ENCODE measurements around the gene CD99L2. TPM values are rescaled to one million over a fixed set of nuclear protein-coding genes. Genes with fewer than 3 reads are reported as not detected.
A peak's percentile ranks its signal among the peaks of the same experiment; 100 is the strongest.

CD99L2 gene
- total RNA-seq, 2 donors from 2014 or later: 11.6 to 17.6 TPM

DNA sequence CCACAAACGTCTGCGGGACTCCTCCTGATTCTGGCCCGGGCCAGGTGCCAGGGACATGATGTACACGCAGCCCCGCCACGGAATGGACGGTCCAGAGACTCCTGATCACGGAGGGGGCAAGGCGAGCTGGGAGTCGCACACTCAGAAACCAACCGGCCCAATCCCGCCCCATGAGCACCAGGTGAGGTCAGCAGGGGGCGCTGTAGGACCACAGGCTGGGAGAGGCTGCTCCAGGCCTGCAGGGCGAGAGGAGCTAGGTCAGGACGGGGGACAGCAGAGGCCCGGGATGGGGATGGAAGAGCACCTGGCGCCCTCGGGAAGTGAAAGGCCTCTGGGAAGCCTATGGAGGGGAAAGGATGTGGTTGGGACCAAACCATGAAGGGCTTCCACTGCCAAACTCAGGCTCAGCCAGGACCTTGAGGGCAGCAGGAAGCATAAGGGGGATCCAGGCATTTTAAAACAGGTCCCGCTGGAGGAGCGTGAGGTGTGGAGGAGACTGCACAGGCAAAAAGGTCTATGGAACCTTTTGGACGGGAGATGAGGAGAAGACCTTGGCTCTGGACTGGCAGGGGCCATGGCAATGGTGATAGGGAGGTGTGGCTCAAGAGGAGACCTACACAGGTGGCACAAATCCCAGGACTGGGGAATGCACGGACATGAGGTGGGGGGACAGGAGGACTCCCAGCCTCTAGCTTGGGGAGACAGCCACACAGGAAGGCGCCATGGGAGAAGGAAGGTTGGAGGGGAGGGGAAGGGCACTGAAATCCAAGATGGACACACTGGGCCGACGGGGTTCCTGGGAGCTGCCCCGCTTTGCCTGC, 126.1 kb downstream of the CD99L2 start:
- no peak overlapping the region for H3K27ac Mint-ChIP-seq
- ATAC-seq (replicated peaks): peak; percentile 72
- no peaks in the 10 kb centered on the region for H3K9me3 Mint-ChIP-seq
- no peaks in the 10 kb centered on the region for H3K27me3 Mint-ChIP-seq
- H3K4me3 Mint-ChIP-seq: no peak overlapping the region
- H3K36me3 Mint-ChIP-seq (ENCODE audit: low read depth): no peaks in the 10 kb centered on the region
- no peaks in the 10 kb centered on the region for H3K4me1 Mint-ChIP-seq

DNA sequence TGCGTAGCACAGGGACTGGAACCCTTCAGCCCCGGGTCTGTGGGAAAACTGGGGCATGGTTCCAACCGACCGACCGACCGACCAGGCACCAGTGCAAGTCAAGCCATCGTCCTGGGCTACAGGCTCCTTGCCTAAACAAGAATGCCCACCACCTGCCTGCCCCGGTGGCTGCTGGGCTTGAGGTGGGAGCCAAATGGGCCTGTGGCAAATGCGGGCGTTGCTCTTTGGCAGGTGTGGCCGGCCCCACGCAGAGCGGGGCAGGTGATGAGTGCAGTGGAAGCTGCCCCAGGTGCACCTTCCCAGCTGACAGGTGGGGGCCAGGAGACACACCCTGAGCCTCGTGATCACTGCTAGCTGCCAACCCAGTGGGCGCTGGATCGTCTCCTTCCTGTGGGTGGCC, 127.4 kb downstream of the CD99L2 start:
- H3K4me1 Mint-ChIP-seq: no peaks in the 10 kb centered on the region
- H3K36me3 Mint-ChIP-seq (ENCODE audit: low read depth): peaks cover 7% of the 10 kb centered on the region
- ATAC-seq (replicated peaks): no peak
- no peaks in the 10 kb centered on the region for H3K27me3 Mint-ChIP-seq
- H3K9me3 Mint-ChIP-seq: no peaks in the 10 kb centered on the region
- no peak overlapping the region for H3K4me3 Mint-ChIP-seq
- H3K27ac Mint-ChIP-seq: no peak overlapping the region

GRCh38 chrX:150770623-150771022, 127.8 kb downstream of the CD99L2 start:
- Mint-ChIP-seq H3K4me1 (no peaks in the 10 kb centered on the region), H3K4me3 (no peak overlapping the region), H3K36me3 (ENCODE audit: low read depth) (peaks cover 7% of the 10 kb centered on the region), H3K27ac (no peak overlapping the region), H3K27me3 (no peaks in the 10 kb centered on the region), H3K9me3 (no peaks in the 10 kb centered on the region)
- ATAC-seq (replicated peaks): no peak

DNA sequence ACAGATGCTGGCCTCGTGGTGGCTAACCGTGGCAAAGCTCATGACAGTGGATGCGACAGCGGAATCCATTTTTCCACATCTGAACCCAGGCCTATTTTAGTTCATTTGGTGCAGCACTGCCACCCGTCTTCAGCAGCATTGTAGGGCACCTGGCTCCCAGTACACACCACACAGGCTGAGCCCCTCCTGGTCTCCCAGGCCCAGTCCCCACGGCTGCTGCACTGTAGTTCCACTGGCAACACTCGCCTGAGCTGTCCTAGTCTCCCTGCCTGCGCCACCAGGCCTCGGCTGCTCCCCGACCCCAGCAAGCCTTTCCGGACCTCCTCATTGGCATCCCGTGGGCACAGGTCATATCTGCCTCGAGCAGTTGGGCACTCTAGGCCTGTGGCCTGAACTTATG, 129.1 kb downstream of the CD99L2 start:
- no peak overlapping the region for H3K4me3 Mint-ChIP-seq
- peaks cover 13% of the 10 kb centered on the region for H3K36me3 Mint-ChIP-seq (ENCODE audit: low read depth)
- ATAC-seq (replicated peaks): no peak
- no peaks in the 10 kb centered on the region for H3K9me3 Mint-ChIP-seq
- H3K27me3 Mint-ChIP-seq: no peaks in the 10 kb centered on the region
- no peaks in the 10 kb centered on the region for H3K4me1 Mint-ChIP-seq
- H3K27ac Mint-ChIP-seq: no peak overlapping the region

GRCh38 chrX:150768580-150769190, 129.8 kb downstream of the CD99L2 start:
- Mint-ChIP-seq H3K36me3 (ENCODE audit: low read depth) (peaks cover 13% of the 10 kb centered on the region), H3K4me1 (no peaks in the 10 kb centered on the region), H3K9me3 (no peaks in the 10 kb centered on the region), H3K4me3 (no peak overlapping the region), H3K27ac (no peak overlapping the region), H3K27me3 (no peaks in the 10 kb centered on the region)
- ATAC-seq (replicated peaks): no peak

DNA sequence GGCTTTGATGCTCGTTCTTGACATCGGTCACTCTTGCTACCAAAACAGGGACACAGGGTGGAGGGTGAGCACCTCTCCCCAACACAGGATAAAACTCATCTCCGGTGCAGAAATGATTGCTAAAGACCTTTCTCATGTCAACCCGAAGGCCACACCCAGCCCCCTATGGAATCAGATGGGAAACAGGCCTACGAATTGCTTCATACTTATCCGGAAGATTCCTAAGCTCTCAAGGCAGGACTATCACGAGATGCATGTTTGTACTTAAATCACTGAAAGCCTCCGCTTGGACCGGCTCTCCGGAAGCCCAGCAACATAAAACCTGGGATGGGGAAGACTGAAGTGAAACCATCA, 130.4 kb downstream of the CD99L2 start:
- Mint-ChIP-seq H3K27ac (no peak overlapping the region), H3K4me3 (no peak overlapping the region), H3K27me3 (no peaks in the 10 kb centered on the region), H3K9me3 (no peaks in the 10 kb centered on the region), H3K36me3 (ENCODE audit: low read depth) (peaks cover 18% of the 10 kb centered on the region), H3K4me1 (no peaks in the 10 kb centered on the region)
- no peak for ATAC-seq (replicated peaks)

DNA sequence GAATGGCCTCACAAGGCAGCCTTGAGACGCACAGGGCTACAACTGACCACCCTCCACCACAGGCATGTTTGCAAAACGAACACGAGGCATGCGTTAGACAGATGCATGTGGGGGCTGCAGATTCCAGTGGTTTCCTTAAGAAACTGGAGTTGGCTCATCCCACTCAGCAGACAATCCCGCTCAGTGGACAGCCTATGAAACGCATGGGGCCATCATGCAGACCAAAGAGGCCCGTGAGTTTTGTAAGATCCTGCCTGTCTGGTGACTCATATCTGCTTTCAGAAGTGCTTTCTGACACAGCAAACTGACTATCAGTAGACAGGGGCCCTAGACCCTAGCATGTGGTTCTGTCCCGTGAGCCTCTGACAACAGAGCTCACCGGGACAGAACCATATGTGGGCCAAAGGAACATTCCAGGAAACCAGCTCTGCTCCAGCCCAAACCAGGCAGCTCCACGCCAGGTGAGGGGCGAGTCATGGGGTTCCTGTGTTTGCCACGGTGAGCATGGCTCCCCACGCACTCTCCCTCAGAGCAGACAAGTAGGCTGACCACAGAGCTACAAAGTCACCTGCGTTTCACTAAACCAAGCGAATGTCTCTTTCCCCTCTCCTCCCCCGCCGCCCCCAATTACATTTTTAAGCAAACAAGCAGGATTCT, 130.9 kb downstream of the CD99L2 start:
- H3K9me3 Mint-ChIP-seq: no peaks in the 10 kb centered on the region
- ATAC-seq (replicated peaks): peak; percentile 91
- no peaks in the 10 kb centered on the region for H3K4me1 Mint-ChIP-seq

GRCh38 chrX:150767045-150767395, 131.4 kb downstream of the CD99L2 start:
- ATAC-seq (replicated peaks): no peak
- Mint-ChIP-seq H3K27me3 (no peaks in the 10 kb centered on the region), H3K4me3 (no peak overlapping the region), H3K9me3 (no peaks in the 10 kb centered on the region), H3K36me3 (ENCODE audit: low read depth) (peaks cover 23% of the 10 kb centered on the region), H3K27ac (no peak overlapping the region), H3K4me1 (no peaks in the 10 kb centered on the region)

More for the DNA sequence above, 130.9 kb downstream of the CD99L2 start:
- no peaks in the 10 kb centered on the region for H3K27me3 Mint-ChIP-seq
- H3K27ac Mint-ChIP-seq: no peak overlapping the region
- peaks cover 23% of the 10 kb centered on the region for H3K36me3 Mint-ChIP-seq (ENCODE audit: low read depth)
- H3K4me3 Mint-ChIP-seq: no peak overlapping the region

GRCh38 chrX:150766351-150767044, 132.0 kb downstream of the CD99L2 start:
- Mint-ChIP-seq H3K27ac (no peak overlapping the region), H3K4me1 (no peaks in the 10 kb centered on the region), H3K4me3 (no peak overlapping the region), H3K9me3 (no peaks in the 10 kb centered on the region), H3K27me3 (no peaks in the 10 kb centered on the region), H3K36me3 (ENCODE audit: low read depth) (peaks cover 23% of the 10 kb centered on the region)
- ATAC-seq (replicated peaks): no peak

DNA sequence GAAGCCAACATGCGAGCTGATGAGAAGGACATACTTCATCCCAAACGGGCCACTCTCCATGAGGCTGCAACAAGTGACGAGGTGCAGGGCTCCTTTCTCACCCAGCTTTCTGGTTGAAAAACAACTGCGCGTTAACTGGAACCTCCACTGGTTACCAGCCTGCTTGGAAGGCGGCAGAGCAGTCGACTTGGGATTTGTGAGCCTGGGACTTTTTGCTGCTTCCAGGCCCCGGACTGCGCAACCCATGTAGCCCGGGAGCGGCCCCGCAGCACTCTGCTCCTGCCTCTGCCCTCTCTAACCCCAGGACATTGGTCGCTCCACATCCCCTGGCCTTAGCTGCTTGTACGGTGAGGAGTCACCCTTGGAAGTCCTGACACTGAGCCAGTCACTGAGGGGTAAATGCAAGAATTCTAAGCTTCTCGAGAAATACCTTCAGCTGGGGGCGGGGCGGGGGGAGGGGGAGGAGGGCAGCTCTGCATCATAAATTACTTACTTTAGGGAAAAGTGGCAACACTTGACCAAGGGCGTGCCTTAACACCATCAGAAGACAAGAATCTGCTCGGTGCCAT, 132.6 kb downstream of the CD99L2 start:
- Mint-ChIP-seq H3K9me3 (no peaks in the 10 kb centered on the region), H3K27ac (no peak overlapping the region), H3K27me3 (no peaks in the 10 kb centered on the region), H3K4me1 (no peaks in the 10 kb centered on the region), H3K4me3 (no peak overlapping the region), H3K36me3 (ENCODE audit: low read depth) (peaks cover 23% of the 10 kb centered on the region)
- ATAC-seq (replicated peaks): no peak

- H3K36me3 Mint-ChIP-seq (ENCODE audit: low read depth): peaks cover 23% of the 10 kb centered on the region
- H3K27ac Mint-ChIP-seq: no peak overlapping the region
- ATAC-seq (replicated peaks): no peak
- H3K4me3 Mint-ChIP-seq: no peak overlapping the region
- H3K9me3 Mint-ChIP-seq: no peaks in the 10 kb centered on the region
- H3K27me3 Mint-ChIP-seq: no peaks in the 10 kb centered on the region
- H3K4me1 Mint-ChIP-seq: no peaks in the 10 kb centered on the region
Measured at GRCh38 chrX:150765237-150765636, 133.2 kb downstream of the CD99L2 start.

DNA sequence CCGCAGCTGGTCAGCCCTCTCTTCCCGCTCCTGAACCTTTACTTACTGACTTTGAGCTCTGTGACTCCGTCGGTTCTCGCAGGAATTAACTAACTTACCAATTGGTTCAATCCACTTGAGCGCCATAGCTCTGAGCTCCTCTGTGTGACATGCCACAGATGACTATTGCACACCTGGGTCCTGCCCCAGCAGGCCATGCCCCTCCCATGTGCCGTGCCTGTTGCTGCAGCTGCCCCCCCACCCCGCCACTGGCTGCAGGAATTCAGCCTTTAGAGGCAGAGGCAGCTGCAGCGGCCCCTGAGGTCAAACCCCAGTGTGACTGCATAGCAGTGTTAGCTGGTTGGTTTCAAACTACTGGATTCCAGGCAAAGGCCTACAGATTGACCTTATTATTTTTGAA, 134.7 kb downstream of the CD99L2 start:
- peaks cover 30% of the 10 kb centered on the region for H3K36me3 Mint-ChIP-seq (ENCODE audit: low read depth)
- H3K27ac Mint-ChIP-seq: no peak overlapping the region
- no peak for ATAC-seq (replicated peaks)
- no peaks in the 10 kb centered on the region for H3K9me3 Mint-ChIP-seq
- H3K4me3 Mint-ChIP-seq: no peak overlapping the region
- no peaks in the 10 kb centered on the region for H3K27me3 Mint-ChIP-seq
- H3K4me1 Mint-ChIP-seq: no peaks in the 10 kb centered on the region

GRCh38 chrX:150763303-150763797, 135.1 kb downstream of the CD99L2 start:
- Mint-ChIP-seq H3K27me3 (no peaks in the 10 kb centered on the region), H3K36me3 (ENCODE audit: low read depth) (peaks cover 35% of the 10 kb centered on the region), H3K27ac (no peak overlapping the region), H3K4me3 (no peak overlapping the region), H3K9me3 (no peaks in the 10 kb centered on the region), H3K4me1 (no peaks in the 10 kb centered on the region)
- no peak for ATAC-seq (replicated peaks)
